Subcutaneous adipose tissue (tissue), 4 donors: ENCODE measurements around the gene APOL1. TPM values are rescaled to one million over a fixed set of nuclear protein-coding genes. Genes with fewer than 3 reads are reported as not detected.

Experiments used
- total RNA-seq, 4 donors: library from RNA; depleted of rRNA; stranded (reverse); fragments of >200 nt; gene quantifications; one replicate each; pipeline ENCODE4 v1.1.0, GENCODE V29; 2016
- TF ChIP-seq, protein P1 (sequence below): fragments of 450-650 bp; IDR thresholded peaks from one replicate; pipeline ENCODE4 v1.5.1; 2016; ENCODE audit warnings: low read depth, mild to moderate bottlenecking, control low read depth, antibody characterized with exemption, moderate library complexity

Gene APOL1
- total RNA-seq, 4 donors from 2014 or later, result 7.5 to 53.5 (median 18.9) TPM

DNA sequence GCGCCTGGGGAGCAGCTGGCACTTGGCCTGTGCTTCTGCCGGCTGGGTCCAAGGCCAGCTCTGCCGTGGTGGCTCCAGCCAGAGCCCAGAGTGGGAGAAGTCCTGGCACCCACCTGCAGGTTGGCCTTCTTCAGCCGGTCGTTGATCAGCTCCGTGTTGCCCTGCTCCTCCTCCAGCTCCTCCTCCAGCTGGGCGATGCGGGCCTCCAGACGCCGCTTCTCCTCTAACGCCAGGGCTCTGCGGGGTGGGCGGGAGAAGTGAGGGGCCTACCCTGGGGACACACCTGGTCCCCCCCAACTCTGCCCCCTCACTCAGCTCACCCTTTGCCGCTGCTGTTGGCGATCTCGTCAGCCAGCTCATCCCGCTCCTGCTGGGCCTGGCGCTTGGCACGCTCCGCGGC, 32.6 kb downstream of the APOL1 start:
- TF ChIP-seq, protein P1, sequence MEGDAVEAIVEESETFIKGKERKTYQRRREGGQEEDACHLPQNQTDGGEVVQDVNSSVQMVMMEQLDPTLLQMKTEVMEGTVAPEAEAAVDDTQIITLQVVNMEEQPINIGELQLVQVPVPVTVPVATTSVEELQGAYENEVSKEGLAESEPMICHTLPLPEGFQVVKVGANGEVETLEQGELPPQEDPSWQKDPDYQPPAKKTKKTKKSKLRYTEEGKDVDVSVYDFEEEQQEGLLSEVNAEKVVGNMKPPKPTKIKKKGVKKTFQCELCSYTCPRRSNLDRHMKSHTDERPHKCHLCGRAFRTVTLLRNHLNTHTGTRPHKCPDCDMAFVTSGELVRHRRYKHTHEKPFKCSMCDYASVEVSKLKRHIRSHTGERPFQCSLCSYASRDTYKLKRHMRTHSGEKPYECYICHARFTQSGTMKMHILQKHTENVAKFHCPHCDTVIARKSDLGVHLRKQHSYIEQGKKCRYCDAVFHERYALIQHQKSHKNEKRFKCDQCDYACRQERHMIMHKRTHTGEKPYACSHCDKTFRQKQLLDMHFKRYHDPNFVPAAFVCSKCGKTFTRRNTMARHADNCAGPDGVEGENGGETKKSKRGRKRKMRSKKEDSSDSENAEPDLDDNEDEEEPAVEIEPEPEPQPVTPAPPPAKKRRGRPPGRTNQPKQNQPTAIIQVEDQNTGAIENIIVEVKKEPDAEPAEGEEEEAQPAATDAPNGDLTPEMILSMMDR, result no peak

DNA sequence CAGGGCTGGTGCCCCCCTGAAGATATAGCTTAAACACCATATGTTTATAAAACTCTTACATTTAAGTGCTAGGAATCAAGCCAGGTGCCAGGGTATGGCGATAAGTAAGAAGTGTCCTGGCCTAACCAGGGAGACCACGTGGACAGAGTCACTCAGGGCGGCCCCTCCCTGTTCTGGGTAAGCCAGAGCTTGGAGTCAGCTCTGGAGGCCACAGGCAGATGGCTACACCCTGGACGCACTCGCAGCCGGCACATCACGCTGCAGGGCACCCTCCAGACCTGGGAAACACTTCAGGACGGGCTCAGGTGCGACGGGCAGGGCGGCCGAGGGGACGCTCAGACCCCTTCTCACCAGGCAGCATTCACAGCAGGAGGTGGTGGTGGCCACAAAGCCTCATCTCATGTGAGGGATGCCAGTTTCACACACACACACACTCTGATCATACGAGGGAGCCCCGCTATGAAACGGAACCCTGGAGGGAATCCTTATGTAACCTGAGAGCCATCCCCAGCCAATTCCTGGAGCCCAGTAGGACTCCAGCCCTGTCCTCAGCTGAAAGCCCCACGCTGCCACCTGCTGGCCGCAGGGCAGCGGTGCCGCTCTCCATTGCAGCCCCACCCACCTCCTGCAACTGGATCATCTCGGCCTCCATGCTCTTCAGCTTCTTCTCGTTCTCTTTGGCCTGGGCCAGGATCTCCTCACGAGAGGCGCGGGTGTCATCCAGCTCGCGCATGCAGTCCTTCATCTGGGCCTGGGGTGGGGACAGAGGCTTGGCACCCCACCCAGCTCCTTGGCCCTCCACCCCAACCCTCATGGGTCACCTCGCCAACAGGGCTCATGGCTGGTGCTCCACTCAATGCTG, 33.4 kb downstream of the APOL1 start:
- TF ChIP-seq, protein P1, result no peak

DNA sequence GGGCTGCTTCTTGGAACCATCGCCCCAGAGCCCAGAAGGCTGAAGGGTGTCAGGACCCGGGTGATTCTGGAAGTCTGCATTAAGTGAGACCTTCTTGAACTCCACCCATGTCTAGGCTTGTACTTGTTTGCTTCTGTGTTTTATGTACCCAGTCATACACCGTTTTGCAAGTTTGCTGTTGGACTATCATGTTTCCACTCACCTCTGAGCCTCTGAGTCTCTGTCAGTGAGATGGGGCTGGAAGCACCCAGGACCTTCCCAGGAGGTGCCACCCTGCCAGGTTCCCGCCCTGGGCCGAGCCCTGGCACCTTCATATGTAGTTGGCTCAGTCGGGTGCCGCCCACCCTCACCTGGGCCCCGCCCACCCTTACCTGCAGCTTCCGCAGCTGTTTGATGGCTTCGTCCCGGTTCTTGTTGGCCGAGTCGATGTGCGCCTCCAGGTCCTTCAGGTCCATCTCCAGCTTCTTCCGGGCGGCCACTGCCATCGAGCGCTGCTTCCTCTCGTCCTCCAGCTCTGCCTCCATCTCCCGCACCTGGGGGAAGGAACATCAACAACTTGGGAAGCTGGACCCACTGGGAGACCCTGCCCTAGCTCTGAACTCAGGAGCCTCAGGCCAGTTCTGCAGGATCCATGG, 35.1 kb downstream of the APOL1 start:
- TF ChIP-seq, protein P1, result no peak

DNA sequence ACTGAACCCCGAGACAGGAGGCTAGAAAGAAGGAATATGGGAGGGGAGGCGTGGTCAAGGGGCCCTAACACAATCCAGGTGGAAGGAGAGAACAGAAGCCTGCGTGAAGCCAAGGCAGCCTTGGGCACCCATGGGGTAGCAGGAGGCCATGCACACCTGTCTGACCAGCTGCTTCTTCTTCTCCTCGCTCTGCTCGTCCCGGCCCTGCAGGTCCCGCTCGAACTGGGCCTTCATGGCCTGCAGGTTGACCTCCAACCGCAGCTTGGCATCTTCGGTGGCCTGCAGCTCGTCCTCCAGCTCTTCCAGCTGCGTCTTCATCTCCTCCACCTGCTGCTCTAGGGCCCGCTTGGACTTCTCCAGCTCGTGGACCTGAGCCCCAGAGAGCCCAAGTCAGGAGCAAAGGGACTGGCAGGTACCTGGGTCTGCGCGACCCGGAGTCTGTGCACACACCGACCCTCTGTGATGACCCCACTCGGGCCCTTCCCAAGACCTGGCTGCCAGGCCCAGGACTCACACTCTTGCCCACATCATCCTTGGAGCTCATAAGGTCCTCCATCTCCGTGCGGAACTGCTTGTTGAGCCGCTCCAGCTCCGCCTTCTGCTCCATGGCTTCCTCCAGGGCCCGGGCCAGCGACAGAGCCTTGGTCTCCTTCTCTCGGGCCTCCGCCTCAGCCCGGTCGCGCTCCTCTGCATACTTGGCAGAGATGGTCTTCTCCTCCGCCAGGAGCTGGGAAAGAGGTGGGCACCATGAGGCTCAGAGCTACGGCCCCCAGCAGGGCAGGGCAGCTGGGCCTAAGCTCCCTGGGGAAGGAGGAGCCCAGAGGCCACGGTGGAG, 35.9 kb downstream of the APOL1 start:
- TF ChIP-seq, protein P1, result no peak

DNA sequence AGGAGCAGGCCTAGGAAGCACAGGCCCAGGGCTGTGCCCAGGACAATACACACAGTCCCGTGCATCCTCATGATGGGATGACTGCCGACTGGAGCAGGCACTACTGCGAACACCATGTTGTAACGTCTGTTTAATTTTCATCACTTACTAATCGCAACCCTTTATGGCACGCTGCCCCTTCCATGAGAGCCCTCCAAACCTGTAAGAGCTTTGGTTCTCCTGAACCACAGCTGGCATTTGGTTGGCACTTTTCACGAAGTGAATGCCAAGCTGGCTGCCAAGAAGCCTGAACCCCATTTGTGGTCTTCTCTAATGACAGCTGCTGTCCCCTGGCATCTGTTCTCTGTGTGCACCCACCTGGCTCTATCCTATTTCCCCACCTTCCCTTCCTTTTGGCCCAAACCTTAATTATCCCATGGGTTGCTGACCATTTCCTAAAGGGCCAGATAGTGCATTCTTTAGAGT, 36.5 kb downstream of the APOL1 start:
- TF ChIP-seq, protein P1, result no peak

DNA sequence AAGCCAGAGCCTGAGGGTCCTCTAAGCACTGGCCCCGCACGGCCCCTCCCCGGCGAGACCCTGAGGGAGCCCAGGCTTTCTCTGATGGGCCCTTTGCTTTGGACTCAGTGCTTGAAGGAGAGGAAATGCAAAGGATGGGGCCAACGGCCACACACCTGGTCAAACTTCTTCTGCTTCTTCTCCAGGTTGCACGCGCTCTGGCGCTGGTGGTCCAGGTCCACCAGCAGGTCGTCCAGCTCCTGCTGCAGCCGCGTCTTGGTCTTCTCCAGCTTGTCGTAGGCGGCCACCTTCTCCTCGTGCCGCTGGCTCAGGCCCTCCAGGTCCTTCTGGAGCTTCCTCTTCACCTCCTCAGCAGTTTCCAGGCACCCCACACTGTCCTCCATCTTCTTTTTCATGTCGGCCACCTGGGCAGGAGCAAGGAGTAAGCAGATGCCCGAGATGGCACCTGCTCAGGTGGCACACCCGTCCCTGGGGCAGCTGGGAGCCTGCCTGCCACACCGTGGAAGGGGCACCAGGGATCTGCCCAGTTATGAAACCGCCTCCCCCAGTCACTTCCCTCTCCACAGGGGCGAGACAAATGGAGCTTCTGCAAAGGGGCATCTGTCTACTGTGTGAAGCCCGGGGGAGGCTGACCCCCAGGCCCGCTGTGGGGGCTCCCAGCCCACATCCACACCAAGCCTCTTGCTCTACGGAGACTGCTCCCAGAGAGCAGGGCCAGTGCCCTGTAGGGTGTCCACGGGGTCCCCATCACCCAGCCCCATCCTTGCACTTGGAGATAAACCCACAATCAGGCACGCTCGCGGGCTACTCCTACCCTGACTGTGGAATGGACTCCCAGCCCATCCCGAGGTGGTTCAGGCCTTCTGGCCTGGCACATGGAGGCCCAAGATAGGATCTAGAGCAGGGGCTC, 39.2 kb downstream of the APOL1 start:
- TF ChIP-seq, protein P1, result no peak
